ENCODE results near the gene SORBS2. TPM values are rescaled to one million over a fixed set of nuclear protein-coding genes. Genes with fewer than 3 reads are reported as not detected.

The SORBS2 gene
- total and polyA plus RNA-seq, 2 of the 4 experiments (the other 2 are of a cell fraction), result 0.18 TPM; not detected in 1

DNA sequence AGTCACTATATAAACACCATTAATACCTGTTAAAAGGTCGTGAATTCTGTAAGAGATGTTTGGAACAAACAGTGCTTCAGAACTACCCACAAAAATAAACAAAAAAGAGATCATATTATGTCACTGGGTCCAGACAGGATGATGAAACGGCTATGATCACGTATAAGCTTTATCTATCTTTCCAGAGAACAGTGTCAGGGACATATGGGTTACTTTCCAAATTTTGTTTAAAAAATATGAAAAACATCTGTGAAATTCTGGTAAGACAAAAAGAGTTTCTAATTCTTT is 90.0 kb downstream of the SORBS2 start:
- DNase-seq, result no peak

More for the DNA sequence above, 90.0 kb downstream of the SORBS2 start:
- no CpG with 5 or more reads among the region's 3 CpGs for WGBS, 2 experiments (ENCODE audit: extremely low coverage in 2 of 2, insufficient read length in 1 of 2)
- Histone ChIP-seq H3K18ac (ENCODE audit: low read depth, low read length) (no peak overlapping the region), H2AK5ac (ENCODE audit: low read depth, low read length) (no peak overlapping the region), H3K27ac (ENCODE audit: insufficient read depth, low read length) (no peak overlapping the region), H2AK9ac (replicated peaks; ENCODE audit: low read depth, low read length, poor library complexity) (no peak overlapping the region), H3K36me3 (ENCODE audit: control insufficient read depth, insufficient read depth, low read length) (no peaks in the 10 kb centered on the region), H3K27me3 (ENCODE audit: control insufficient read depth, insufficient read depth, low read length) (peaks cover 32% of the 10 kb centered on the region), H2BK5ac (ENCODE audit: low read depth, low read length, poor library complexity, severe bottlenecking) (no peak overlapping the region), H3K23ac (ENCODE audit: low read depth, low read length) (no peak overlapping the region), H2BK15ac (ENCODE audit: low read depth, low read length) (no peak overlapping the region), H3K4me2 (ENCODE audit: low read depth, low read length) (no peak overlapping the region), H3K14ac (replicated peaks; ENCODE audit: low read depth, low read length) (no peak overlapping the region), H3K79me1 (ENCODE audit: low read depth in 1 of 2, low read length in 2 of 2) (no peaks in the 10 kb centered on the region), H4K20me1 (ENCODE audit: insufficient read depth, low read length) (no peaks in the 10 kb centered on the region), H4K5ac (ENCODE audit: low read depth, low read length) (no peak overlapping the region), H3K4ac (ENCODE audit: low read depth, low read length) (no peak overlapping the region), H2BK20ac (ENCODE audit: low read depth, low read length) (no peak overlapping the region), H3K9ac (ENCODE audit: low read depth, low read length) (no peak overlapping the region), H2BK120ac (ENCODE audit: low read depth, low read length) (no peak overlapping the region), H3K4me3 (ENCODE audit: insufficient read depth, low read depth, low read length) (no peak overlapping the region), H3K56ac (ENCODE audit: extremely low read depth, insufficient read depth, low read length) (no peak overlapping the region), H3K4me1 (ENCODE audit: control insufficient read depth, insufficient read depth, low read length) (no peaks in the 10 kb centered on the region), H3K9me3 (ENCODE audit: control insufficient read depth, insufficient read depth, low read length) (peaks cover 2% of the 10 kb centered on the region; the same call in 1 of the 2 replicates), H2AFZ (replicated peaks; ENCODE audit: low read length, poor library complexity) (no peak overlapping the region), H4K8ac (ENCODE audit: low read depth in 2 of 2, low read length in 2 of 2) (no peak overlapping the region), H4K91ac (ENCODE audit: insufficient read depth, low read depth, low read length) (no peak overlapping the region), H3K9me1 (ENCODE audit: insufficient read depth, low read length) (no peaks in the 10 kb centered on the region; the same call in 1 of the 2 replicates)
- TF ChIP-seq FOS (IDR thresholded peaks at IDR 0.05; ENCODE audit: low read depth, low read length) (no peak), RAD21 (IDR thresholded peaks at IDR 0.05; ENCODE audit: low read length) (no peak), RCOR1 (IDR thresholded peaks at IDR 0.05; ENCODE audit: insufficient replicate concordance, low read length) (no peak), CHD1 (IDR thresholded peaks at IDR 0.05; ENCODE audit: low read depth, low read length) (no peak), MXI1 (IDR thresholded peaks at IDR 0.05; ENCODE audit: borderline replicate concordance, low read depth, low read length) (no peak), BHLHE40 (IDR thresholded peaks at IDR 0.05; ENCODE audit: low read depth, low read length) (no peak)
- TF ChIP-seq, protein P1, sequence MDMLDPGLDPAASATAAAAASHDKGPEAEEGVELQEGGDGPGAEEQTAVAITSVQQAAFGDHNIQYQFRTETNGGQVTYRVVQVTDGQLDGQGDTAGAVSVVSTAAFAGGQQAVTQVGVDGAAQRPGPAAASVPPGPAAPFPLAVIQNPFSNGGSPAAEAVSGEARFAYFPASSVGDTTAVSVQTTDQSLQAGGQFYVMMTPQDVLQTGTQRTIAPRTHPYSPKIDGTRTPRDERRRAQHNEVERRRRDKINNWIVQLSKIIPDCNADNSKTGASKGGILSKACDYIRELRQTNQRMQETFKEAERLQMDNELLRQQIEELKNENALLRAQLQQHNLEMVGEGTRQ (IDR thresholded peaks at IDR 0.05; ENCODE audit: low read depth, low read length), result no peak
- TF ChIP-seq, protein P2, sequence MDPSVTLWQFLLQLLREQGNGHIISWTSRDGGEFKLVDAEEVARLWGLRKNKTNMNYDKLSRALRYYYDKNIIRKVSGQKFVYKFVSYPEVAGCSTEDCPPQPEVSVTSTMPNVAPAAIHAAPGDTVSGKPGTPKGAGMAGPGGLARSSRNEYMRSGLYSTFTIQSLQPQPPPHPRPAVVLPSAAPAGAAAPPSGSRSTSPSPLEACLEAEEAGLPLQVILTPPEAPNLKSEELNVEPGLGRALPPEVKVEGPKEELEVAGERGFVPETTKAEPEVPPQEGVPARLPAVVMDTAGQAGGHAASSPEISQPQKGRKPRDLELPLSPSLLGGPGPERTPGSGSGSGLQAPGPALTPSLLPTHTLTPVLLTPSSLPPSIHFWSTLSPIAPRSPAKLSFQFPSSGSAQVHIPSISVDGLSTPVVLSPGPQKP (IDR thresholded peaks at IDR 0.05; ENCODE audit: borderline replicate concordance, low read depth, low read length), result no peak
- CTCF ChIA-PET, result interaction anchor here (1.4 kb wide), 1 partner anchor 9 kb away, joined by 3 read pairs; no protein-coding TSS in a partner anchor
- in situ Hi-C loops (cut with MboI; ENCODE audit: low sequenced_read_pairs) (no loop called here), dilution Hi-C loops (cut with HindIII; ENCODE audit: low sequenced_read_pairs, unreplicated experiment) (no loop called here), intact Hi-C loops (cut with micrococcal nuclease) (no loop called here)
- no peak for ATAC-seq (ENCODE audit: low read depth)
- POLR2A ChIA-PET (ENCODE audit: unreplicated experiment), result no interaction called here
- BruUV-seq (replicated peaks), result no TSS peak

All from IMR-90 (cell line).